SK-N-SH (cell line): ENCODE data around the gene TLN1. TPM values are rescaled to one million over a fixed set of nuclear protein-coding genes. Genes with fewer than 3 reads are reported as not detected.

Source experiments
- CTCF ChIA-PET: fragments of 300-600, 350-600 bp; formaldehyde crosslinking; extraction: SDS; loops from one replicate; lab custom pipeline; 2021; lab: Yijun Ruan, JAX
- POLR2A ChIA-PET: fragments of 350-600 bp; sonication (Branson Sonifier 250); formaldehyde crosslinking; extraction: SDS; loops from one replicate; lab custom pipeline; 2020; ENCODE audit warnings: antibody characterized with exemption, inconsistent platforms; lab: Yijun Ruan, JAX
- DNase-seq: peaks from one replicate; pipeline ENCODE4 v3.0.0; 2012
- H2AFZ ChIP-seq: fragments of 200-600 bp; sonication (generic); 2 replicates; pipeline ENCODE4 v1.8.1; 2016; ENCODE audit warnings: antibody characterized with exemption, mild to moderate bottlenecking, low read depth
- H3F3A ChIP-seq: fragments of 200-600 bp; sonication (generic); replicated peaks from 2 replicates; pipeline ENCODE3; 2016; ENCODE audit warnings: antibody characterized with exemption, mild to moderate bottlenecking; ENCODE audit not compliant: insufficient read depth
- H3K27ac ChIP-seq, 2 experiments: fragments of 200-500 bp in 1 of 2; fragments of 200-600 bp in 1 of 2; sonication (Bioruptor generic) in 1 of 2; sonication (generic), shearing (Covaris generic) in 1 of 2; 2 replicates each; pipeline versions ENCODE4 v1.5.1 to v1.6.1; 2014 to 2016; ENCODE audit warnings: low read depth in 2 of 2, inconsistent platforms in 1 of 2, low read length in 1 of 2, mild to moderate bottlenecking in 1 of 2, mixed read lengths in 1 of 2
- H3K27me3 ChIP-seq: fragments of 200-600 bp; sonication (generic), shearing (Covaris generic); 2 replicates; pipeline ENCODE4 v1.6.1; 2016; ENCODE audit warnings: mixed run types; ENCODE audit not compliant: insufficient read depth
- H3K36me3 ChIP-seq, 2 experiments: fragments of 200-500 bp in 1 of 2; fragments of 200-600 bp in 1 of 2; sonication (Bioruptor generic) in 1 of 2; sonication (generic) in 1 of 2; replicated peaks in 1 of 2; 2 replicates each; pipeline versions ENCODE3 to v1.5.1; 2014 to 2016; ENCODE audit warnings: low read length in 1 of 2, mild to moderate bottlenecking in 1 of 2; ENCODE audit not compliant: insufficient read depth in 2 of 2, control insufficient read depth in 1 of 2
- H3K4me1 ChIP-seq, 2 experiments: fragments of 200-500 bp in 1 of 2; fragments of 200-600 bp in 1 of 2; sonication (Bioruptor generic) in 1 of 2; sonication (generic), shearing (Covaris generic) in 1 of 2; 2 replicates each; pipeline versions ENCODE4 v1.5.1 to v1.6.1; 2014 to 2016; ENCODE audit warnings: low read depth in 1 of 2, low read length in 1 of 2, mixed run types in 1 of 2; ENCODE audit not compliant: insufficient read depth in 2 of 2, control insufficient read depth in 1 of 2
- H3K4me2 ChIP-seq: fragments of 200-600 bp; sonication (generic), shearing (Covaris generic); 2 replicates; pipeline ENCODE4 v1.6.1; 2017; ENCODE audit warnings: mixed run types
- H3K4me3 ChIP-seq, 2 experiments: fragments of 200-500 bp in 1 of 2; fragments of 200-600 bp in 1 of 2; sonication (Bioruptor generic) in 1 of 2; sonication (generic), shearing (Covaris generic) in 1 of 2; 2 replicates each; pipeline versions ENCODE4 v1.5.1 to v1.8.1; 2014 to 2016; ENCODE audit warnings: low read depth in 2 of 2, inconsistent platforms in 1 of 2, low read length in 1 of 2, mild to moderate bottlenecking in 1 of 2, mixed read lengths in 1 of 2, moderate library complexity in 1 of 2
- H3K79me2 ChIP-seq: fragments of 200-600 bp; sonication (generic); 2 replicates; pipeline ENCODE4 v1.8.1; 2017; ENCODE audit warnings: mild to moderate bottlenecking; ENCODE audit not compliant: insufficient read depth
- H3K9ac ChIP-seq: fragments of 200-600 bp; sonication (generic); 2 replicates; pipeline ENCODE4 v1.6.1; 2017; ENCODE audit warnings: mixed run types
- H3K9me2 ChIP-seq: fragments of 200-600 bp; sonication (generic); 2 replicates; pipeline ENCODE4 v1.6.1; 2017; ENCODE audit warnings: mixed run types
- H3K9me3 ChIP-seq: fragments of 200-600 bp; sonication (generic); 2 replicates; pipeline ENCODE4 v1.6.1; 2017; ENCODE audit warnings: mixed run types, mild to moderate bottlenecking, moderate library complexity
- H4K20me1 ChIP-seq: fragments of 200-600 bp; sonication (generic); 2 replicates; pipeline ENCODE4 v1.6.1; 2017; ENCODE audit warnings: mild to moderate bottlenecking, mixed run types; ENCODE audit not compliant: insufficient read depth
- CHD2 ChIP-seq: fragments of 150-350 bp; IDR thresholded peaks from 2 replicates; pipeline ENCODE4 v1.6.1; 2018; ENCODE audit warnings: low read length; ENCODE audit not compliant: partially characterized antibody
- CTCF ChIP-seq: fragments of 200-600 bp; sonication (generic); IDR thresholded peaks from 2 replicates; pipeline ENCODE4 v1.6.1; 2017; ENCODE audit warnings: antibody characterized with exemption, mild to moderate bottlenecking, moderate library complexity
- EP300 ChIP-seq, 2 experiments: IDR thresholded peaks; 2 replicates each; pipeline versions ENCODE4 v1.4.0 to v1.6.1; 2012; ENCODE audit warnings: borderline replicate concordance in 1 of 2, low read depth in 1 of 2, low read length in 1 of 2
- FOSL2 ChIP-seq: IDR thresholded peaks from 2 replicates; pipeline ENCODE4 v1.4.0; 2012; ENCODE audit warnings: low read depth, mild to moderate bottlenecking, moderate library complexity, borderline replicate concordance
- FOXJ3 ChIP-seq: sonication (generic); formaldehyde crosslinking; IDR thresholded peaks from 2 replicates; pipeline ENCODE4 v1.5.1; 2020; ENCODE audit warnings: mild to moderate bottlenecking, missing genetic modification reagents
- GABPA ChIP-seq: IDR thresholded peaks from 2 replicates; pipeline ENCODE4 v1.4.0; 2012; ENCODE audit warnings: low read depth, mild to moderate bottlenecking
- IRF3 ChIP-seq: fragments of 150-350 bp; IDR thresholded peaks from 2 replicates; pipeline ENCODE4 v1.6.1; 2016; ENCODE audit warnings: mild to moderate bottlenecking, low read depth, low read length
- JUND ChIP-seq: IDR thresholded peaks from 2 replicates; pipeline ENCODE4 v1.4.0; 2012
- MAX ChIP-seq: IDR thresholded peaks from 2 replicates; pipeline ENCODE4 v1.4.0; 2012; ENCODE audit warnings: low read depth
- MEF2A ChIP-seq: IDR thresholded peaks from 2 replicates; pipeline ENCODE4 v1.4.0; 2012; ENCODE audit warnings: low read depth, borderline replicate concordance
- MXI1 ChIP-seq: IDR thresholded peaks from 2 replicates; pipeline ENCODE4 v1.6.1; 2012; ENCODE audit warnings: mild to moderate bottlenecking, low read depth, low read length, improper control_type of control experiment
- POLR2AphosphoS5 ChIP-seq: IDR thresholded peaks from 2 replicates; pipeline ENCODE4 v1.6.1; 2012; ENCODE audit warnings: low read depth, low read length
- RAD21 ChIP-seq: IDR thresholded peaks from 2 replicates; pipeline ENCODE4 v1.6.1; 2012; ENCODE audit warnings: mild to moderate bottlenecking, low read length
- RCOR1 ChIP-seq: fragments of 150-350 bp; IDR thresholded peaks from 2 replicates; pipeline ENCODE4 v1.6.1; 2017; ENCODE audit warnings: antibody characterized with exemption, low read length
- RXRA ChIP-seq: IDR thresholded peaks from 2 replicates; pipeline ENCODE4 v1.4.0; 2012; ENCODE audit warnings: low read depth, mild to moderate bottlenecking, borderline replicate concordance
- SIN3A ChIP-seq: IDR thresholded peaks from 2 replicates; pipeline ENCODE4 v1.6.1; 2012; ENCODE audit warnings: low read depth, mild to moderate bottlenecking, low read length, moderate library complexity, borderline replicate concordance
- TEAD4 ChIP-seq: IDR thresholded peaks from 2 replicates; pipeline ENCODE4 v1.4.0; 2012; ENCODE audit warnings: mild to moderate bottlenecking, borderline replicate concordance; ENCODE audit not compliant: insufficient read depth
- YY1 ChIP-seq: IDR thresholded peaks from 2 replicates; pipeline ENCODE4 v1.4.0; 2012; ENCODE audit warnings: low read depth, mild to moderate bottlenecking
- ZBTB33 ChIP-seq: IDR thresholded peaks from 2 replicates; pipeline ENCODE4 v1.4.0; 2012; ENCODE audit warnings: low read depth, borderline replicate concordance
- WGBS: methylation state at CpG from one replicate; pipeline ENCODE4 v1.1.6; 2017; ENCODE audit warnings: low lambda C conversion rate; 5-methylcytosine and 5-hydroxymethylcytosine counted together
- polyA plus RNA-seq, 3 experiments: library from polyadenylated mRNA; depleted of rRNA; stranded (reverse); fragments of >200 nt; gene quantifications; 2 replicates each; pipeline ENCODE4 v1.2.3, GENCODE V29; 2012

Gene TLN1
- polyA plus RNA-seq, 1 of the 3 experiments (the other 2 are of a cell fraction), result 115 TPM

- Histone ChIP-seq H4K20me1 (no peaks in the 10 kb centered on the region), H3K9ac (no peak overlapping the region), H2AFZ (no peak overlapping the region), H3K4me2 (no peak overlapping the region), H3F3A (peaks cover 9% of the 10 kb centered on the region), H3K36me3 (no peaks in the 10 kb centered on the region), H3K4me1 (peaks cover 0 to 12% of the 10 kb centered on the region in 2 experiments; a peak in 1 of 4 replicates), H3K9me3 (no peaks in the 10 kb centered on the region), H3K9me2 (no peaks in the 10 kb centered on the region), H3K79me2 (peaks cover 14% of the 10 kb centered on the region; the same call in 1 of the 2 replicates), H3K27ac (no peak overlapping the region), H3K27me3 (no peaks in the 10 kb centered on the region), H3K4me3 (no peak overlapping the region)
- POLR2A ChIA-PET, result no interaction called here
- WGBS, result 92% methylated on average over 3 of the region's 3 CpGs
- TF ChIP-seq YY1, result no peak
- TF ChIP-seq MAX, result no peak
- no peak for TF ChIP-seq FOXJ3
- TF ChIP-seq GABPA, result no peak
- TF ChIP-seq RAD21, result no peak
- no peak for TF ChIP-seq FOSL2
- no peak for TF ChIP-seq EP300 (IDR thresholded peaks at IDR 0.05; ENCODE audit: borderline replicate concordance in 1 of 2, low read depth in 1 of 2, low read length in 1 of 2)
- no peak for TF ChIP-seq RXRA
- no peak for TF ChIP-seq SIN3A
- TF ChIP-seq ZBTB33, result no peak
- no peak for TF ChIP-seq MEF2A
- TF ChIP-seq JUND, result no peak
- DNase-seq, result no peak
- CTCF ChIA-PET, result interaction anchor here (1.2 kb wide), 1 partner anchor 9 kb away, joined by 3 read pairs; no protein-coding TSS in a partner anchor
These were observed 64.1 kb downstream of the TLN1 start for GRCh38 chr9:35667939-35668338.

GRCh38 chr9:35666549-35666948, 65.4 kb downstream of the TLN1 start:
- H3K27me3 ChIP-seq, result no peaks in the 10 kb centered on the region
- H3K36me3 ChIP-seq, result peaks cover 0 to 5% of the 10 kb centered on the region in 2 experiments
- DNase-seq, result no peak
- H3K79me2 ChIP-seq, result peaks cover 14% of the 10 kb centered on the region; the same call in 1 of the 2 replicates
- WGBS, result 95% methylated on average over 5 of the region's 5 CpGs
- H3F3A ChIP-seq, result peaks cover 23% of the 10 kb centered on the region
- no peak overlapping the region for H3K27ac ChIP-seq
- H3K9ac ChIP-seq, result no peak overlapping the region
- no peaks in the 10 kb centered on the region for H3K9me3 ChIP-seq
- H3K4me2 ChIP-seq, result no peak overlapping the region
- peaks cover 0 to 12% of the 10 kb centered on the region in 2 experiments; a peak in 1 of 4 replicates for H3K4me1 ChIP-seq
- ChIA-PET POLR2A (no interaction called here), CTCF (interaction anchor here (1.2 to 3.4 kb wide), 3 partner anchors 9 to 34 kb away, joined by 3 to 30 read pairs (median 6); partner anchors contain the start of genes CCDC107 and RMRP)
- no peaks in the 10 kb centered on the region for H4K20me1 ChIP-seq
- H3K4me3 ChIP-seq, result no peak overlapping the region
- no peak overlapping the region for H2AFZ ChIP-seq
- H3K9me2 ChIP-seq, result no peaks in the 10 kb centered on the region
- TF ChIP-seq CTCF (no peak), ZBTB33 (no peak), POLR2AphosphoS5 (no peak), FOXJ3 (no peak), RCOR1 (no peak), RAD21 (no peak), YY1 (no peak), IRF3 (no peak), RXRA (no peak), EP300 (IDR thresholded peaks at IDR 0.05; ENCODE audit: borderline replicate concordance in 1 of 2, low read depth in 1 of 2, low read length in 1 of 2) (no peak), MXI1 (no peak), TEAD4 (no peak), CHD2 (no peak), JUND (no peak)
